C1 segment of cervical spinal cord (tissue), 14 donors: ENCODE data around the gene RMDN3.
A peak's percentile ranks its signal among the peaks of the same experiment; 100 is the strongest.

Experiments used
- DNase-seq, 14 donors: peaks; one replicate each; lab custom pipeline; 2025; lab: John Stamatoyannopoulos, UW

Gene RMDN3, protein sequence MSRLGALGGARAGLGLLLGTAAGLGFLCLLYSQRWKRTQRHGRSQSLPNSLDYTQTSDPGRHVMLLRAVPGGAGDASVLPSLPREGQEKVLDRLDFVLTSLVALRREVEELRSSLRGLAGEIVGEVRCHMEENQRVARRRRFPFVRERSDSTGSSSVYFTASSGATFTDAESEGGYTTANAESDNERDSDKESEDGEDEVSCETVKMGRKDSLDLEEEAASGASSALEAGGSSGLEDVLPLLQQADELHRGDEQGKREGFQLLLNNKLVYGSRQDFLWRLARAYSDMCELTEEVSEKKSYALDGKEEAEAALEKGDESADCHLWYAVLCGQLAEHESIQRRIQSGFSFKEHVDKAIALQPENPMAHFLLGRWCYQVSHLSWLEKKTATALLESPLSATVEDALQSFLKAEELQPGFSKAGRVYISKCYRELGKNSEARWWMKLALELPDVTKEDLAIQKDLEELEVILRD

DNA sequence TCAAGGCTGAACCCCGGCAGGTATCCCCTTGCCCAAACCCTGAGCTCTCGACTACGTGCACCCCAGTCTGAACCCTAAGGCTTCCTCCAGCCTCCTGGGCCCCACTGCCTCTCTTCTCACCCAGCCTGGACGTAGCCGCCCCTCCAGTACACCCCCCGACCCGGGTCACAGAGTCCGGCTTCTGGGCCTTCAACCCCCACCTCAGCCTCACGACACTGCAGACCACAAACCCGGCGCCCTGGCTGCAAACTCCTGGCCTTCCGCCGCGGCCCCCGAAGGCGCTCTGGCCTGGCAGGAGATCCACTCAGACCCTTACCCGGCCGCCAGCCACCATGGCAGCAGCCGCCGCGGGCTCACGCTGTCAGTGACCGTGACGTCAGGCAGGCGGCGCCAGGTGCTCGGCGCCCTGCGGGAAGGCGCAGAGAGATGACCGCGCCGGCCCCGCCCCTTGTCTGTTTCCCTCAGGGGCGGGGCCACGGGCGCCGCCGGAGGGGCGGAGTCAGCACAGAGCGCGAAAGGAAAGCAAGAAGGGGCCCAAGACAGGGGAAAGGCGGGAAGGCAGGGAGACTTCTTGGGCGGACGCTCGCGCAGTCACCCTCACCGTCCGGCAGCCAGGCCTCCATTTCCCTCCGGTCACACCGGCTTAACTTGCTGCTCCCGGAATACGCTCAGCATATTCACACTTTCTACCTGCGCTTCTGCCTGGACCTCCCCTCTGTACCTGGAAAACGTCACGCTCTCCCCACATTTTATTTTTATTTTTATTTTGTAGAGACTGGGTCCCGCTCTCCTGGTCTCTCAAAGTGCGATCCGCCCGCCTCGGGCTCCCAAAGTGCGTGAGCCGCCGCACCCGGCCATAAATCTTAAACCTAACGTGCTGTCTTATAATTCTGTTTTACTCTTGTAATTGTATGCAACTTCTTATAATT is at the start of gene RMDN3:
Gene RMDN3 (minus strand): TSS at position 372 of the 929 bp plus-strand sequence. CDS start 471 bp downstream, outside the sequence.
- peak; percentile 42 to 93 (median 85) for DNase-seq

GRCh38 chr15:40803688-40804087 is 48.6 kb upstream of the RMDN3 start:
- no peak for DNase-seq

- DNase-seq: no peak
Observed at GRCh38 chr15:40803076-40803475, 48.0 kb upstream of the RMDN3 start.

DNA sequence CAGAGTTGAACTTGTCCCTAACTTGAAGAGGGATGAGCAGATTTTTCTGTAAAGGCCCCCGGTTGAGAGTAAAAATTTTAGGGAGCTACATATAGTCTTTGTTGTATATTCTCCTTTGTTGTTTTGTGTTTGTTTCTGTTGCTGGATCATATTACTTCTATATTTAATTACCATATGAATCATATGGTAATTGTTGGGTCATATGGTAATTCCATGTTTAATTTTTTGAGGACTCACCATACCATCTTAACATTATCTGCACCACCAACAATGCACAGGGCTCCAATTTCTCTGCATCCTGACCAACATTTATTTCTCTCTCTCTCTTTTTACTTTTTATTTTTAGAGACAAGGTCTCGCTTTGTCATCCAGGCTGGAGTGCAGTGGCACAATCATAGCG is 44.5 kb upstream of the RMDN3 start:
- DNase-seq: no peak

DNA sequence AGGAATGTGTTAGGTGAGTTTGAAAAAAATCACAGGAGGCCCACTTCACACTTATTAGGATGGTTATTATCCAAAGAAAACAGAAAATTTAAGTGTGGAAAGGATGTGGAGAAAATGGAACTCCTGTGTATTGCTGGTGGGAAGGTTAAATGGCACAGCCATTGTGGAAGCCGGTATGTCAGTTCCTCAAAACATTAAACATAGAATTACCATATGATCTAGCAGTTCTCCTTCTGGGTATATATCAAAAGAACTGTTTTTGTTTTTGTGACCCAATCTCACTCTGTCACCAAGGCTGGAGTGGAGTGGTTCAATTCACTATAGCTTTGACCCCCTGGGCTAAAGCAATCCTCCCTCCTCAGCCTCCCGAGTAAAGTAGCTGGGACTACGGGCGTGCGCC is 41.5 kb upstream of the RMDN3 start:
- no peak for DNase-seq

- no peak for DNase-seq
Observed at GRCh38 chr15:40796041-40796440, 41.0 kb upstream of the RMDN3 start.

- DNase-seq: peak in 1 of 14 donors; percentile 35
Observed at GRCh38 chr15:40793216-40793989, 38.3 kb upstream of the RMDN3 start.

DNA sequence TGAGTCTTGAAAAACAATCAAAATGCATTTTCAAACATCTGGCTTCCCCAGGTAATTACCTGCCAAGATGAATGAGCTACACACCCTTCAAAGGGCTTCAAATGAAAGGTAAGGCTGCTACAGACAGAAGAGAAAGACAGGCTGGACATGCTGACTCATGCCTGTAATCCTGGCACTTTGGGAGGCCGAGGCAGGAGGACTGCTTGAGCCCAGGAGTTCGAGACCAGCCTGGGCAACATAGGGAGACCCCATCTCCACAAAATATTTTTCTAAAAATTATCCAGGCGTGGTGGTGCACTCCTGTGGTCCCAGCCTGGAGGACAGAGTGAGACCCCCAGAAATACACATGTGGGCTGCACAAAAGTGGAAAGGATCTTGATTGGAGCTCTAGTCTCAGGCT is 37.3 kb upstream of the RMDN3 start:
- DNase-seq: no peak

GRCh38 chr15:40790718-40791117 is 35.7 kb upstream of the RMDN3 start:
- no peak for DNase-seq

GRCh38 chr15:40789999-40790398 is 34.9 kb upstream of the RMDN3 start:
- DNase-seq: no peak

DNA sequence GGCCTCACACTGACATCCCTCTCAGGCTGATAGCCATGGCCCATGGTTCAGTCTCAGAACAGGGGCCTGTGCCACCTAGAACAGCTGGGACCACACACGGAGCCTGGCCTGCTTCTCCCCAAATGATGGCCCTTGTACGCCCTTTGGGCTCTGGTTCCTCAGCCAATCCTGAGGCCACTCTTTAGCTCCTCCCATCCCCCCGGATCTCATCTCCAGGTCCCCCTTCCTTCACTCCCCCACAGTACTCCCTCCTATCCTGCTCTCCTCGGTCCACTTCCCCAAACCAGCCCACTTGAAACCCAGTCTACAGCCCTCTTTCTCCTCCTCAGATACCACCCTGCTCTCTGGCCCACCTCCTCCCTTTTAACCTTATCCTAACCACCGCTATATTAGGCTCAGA is 34.1 kb upstream of the RMDN3 start:
- DNase-seq: no peak

- no peak for DNase-seq
Observed at GRCh38 chr15:40787991-40788390, 32.9 kb upstream of the RMDN3 start.

- peak in 1 of 14 donors; percentile 17 for DNase-seq
Observed at GRCh38 chr15:40787344-40787841, 32.3 kb upstream of the RMDN3 start.

DNA sequence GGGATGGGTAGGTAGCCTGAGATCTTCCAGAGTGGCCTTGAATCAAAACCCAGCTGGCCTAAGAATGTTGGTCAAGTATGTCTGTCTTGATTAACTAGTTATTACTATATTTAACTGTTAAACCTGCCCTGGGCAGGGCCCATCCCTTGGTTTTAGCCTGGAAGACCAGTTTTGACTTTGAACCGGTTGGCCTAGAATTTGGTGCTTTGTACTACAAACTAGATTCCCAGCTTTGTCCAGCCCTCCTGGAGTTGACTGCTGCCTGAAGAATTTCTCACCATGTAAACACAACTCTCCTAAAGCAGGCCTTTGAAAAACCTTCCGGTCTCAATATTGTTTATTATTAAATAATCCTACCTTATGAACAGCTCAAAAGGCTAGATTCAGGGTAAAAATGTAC is 30.8 kb upstream of the RMDN3 start:
- no peak for DNase-seq

DNA sequence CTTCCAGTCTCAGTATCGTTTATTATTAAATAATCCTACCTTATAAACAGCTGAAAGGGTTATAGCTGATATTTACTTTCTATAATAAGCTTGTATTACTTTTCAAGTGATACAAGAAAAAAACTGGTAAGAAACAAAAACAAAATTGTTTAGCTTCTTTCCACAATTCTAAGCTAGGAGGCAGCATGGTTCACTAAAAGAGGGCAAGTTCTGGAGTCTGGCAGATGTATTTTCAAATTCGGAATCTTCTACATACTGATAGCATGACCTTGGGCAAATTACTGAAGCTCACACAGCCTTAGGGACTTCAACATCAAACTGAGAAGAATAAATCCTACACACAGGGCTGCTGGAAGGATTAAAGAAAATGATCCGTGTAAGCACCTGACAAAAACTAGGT is 30.1 kb upstream of the RMDN3 start:
- no peak for DNase-seq

DNA sequence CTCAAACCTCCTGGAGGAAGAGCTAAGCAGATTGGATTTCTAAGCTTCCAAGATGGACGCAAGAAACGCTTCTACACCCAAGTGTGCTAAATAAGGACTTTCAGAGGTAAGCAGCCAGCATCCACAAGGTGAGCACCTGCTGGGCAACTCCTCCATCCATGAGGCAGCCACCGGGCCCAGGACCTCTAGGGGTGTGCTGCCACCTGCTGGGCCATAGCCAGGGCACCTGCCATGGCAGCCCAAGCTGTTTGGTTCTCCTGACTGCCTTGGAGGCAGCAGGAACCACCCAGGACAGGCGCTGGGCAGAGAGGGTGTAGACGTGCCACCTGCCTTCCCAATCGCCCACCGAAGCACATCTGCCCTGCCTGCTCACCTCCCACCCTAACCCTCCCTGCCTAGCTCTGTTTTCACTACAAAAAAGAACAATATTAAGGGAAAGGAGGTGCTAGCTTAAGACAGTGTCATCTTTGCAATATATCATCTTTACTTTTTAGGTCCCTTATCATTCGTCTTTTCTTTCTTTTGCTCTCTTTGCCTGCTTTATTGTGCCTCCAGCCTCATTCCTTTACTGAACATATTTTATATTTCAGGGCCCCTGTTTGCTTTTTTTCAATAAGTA is 27.7 kb upstream of the RMDN3 start:
- DNase-seq: peak in 2 of 14 donors; percentile 14 to 30

DNA sequence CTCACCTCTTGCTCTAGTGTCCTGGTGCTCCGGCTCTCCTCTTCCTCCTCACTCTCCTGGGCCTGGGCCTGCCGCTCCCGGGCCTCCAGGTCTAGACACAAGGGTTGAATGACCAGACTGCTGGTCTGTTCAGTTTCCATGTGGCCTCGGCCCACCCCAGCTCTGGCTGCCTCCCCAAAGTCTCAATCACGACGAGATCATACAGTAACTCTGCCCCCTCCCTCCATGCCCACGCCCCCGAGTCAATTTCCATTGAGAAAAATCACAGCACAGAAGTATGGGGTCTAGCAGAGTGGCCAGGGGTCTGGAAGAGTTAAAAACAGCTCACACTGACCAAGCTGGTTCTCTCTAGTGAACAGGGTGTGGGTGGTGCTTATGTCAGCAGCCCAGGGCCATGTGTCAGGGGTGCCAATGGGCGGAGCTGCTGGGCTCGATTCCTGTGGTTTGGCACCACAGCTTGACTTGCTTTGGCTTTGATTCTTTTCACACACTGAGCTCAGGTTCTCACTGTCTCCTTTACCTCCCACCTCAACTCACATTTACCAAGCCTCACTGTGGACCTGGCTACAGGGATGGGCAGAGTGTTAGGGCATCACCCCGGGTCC is 21.6 kb upstream of the RMDN3 start:
- no peak for DNase-seq

DNA sequence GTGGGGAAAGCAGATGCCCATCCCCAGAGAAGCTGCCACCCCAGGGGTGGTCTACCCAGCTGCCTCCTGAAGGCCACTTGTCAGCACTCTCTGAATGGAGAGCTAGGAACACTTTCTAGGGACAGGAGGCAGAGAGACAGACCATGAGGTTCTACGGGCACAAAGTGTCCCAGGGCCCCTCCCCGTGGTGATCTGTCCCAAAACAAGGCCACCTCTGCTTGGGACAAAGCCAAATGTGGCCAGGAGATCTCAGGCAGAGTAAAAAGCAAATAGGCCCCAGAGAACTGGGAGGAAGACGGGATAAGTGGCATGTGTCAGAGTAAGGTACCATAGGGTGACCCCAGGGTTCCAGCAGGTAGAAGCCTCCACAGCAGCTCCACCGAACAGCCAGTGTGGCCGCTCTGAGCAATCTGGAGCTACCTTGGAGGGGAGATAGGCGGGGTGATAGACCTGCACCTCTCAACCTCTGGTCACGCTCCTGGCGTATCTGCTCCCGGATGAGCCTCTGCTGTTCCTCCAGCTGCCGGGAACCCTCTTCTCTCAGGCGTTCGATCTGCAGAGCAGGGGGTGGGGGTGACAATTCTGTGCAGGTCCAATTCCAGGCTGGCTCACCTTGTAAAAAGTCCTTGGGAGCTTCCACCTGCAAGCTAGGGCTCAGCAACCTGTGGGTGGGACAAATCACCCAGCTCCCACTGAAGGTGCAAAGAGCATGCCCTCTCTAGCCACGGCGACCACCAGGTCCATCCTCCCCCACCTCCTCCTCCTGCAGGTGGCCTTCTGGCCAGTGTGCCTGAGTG is 20.9 kb upstream of the RMDN3 start:
- no peak for DNase-seq

DNA sequence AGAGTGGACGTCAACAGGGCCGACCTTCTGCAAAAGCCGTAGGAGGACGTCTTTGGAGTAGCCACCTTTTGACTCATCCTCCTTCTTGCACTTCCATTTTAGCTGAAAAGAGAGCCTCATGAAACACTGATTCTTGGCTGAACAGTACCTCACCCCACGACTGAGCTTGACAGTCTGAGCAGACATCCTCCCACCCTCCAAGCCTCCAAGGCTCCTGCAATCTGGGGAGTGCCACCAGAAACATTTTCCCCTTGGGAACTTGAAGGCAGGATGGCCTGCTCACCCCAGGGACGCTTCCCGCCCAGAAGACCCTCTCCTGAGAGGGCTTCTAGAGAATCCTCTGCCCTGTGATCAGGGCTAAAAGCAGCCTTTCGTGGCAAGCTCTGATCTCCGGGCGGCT is 20.0 kb upstream of the RMDN3 start:
- DNase-seq: no peak

DNA sequence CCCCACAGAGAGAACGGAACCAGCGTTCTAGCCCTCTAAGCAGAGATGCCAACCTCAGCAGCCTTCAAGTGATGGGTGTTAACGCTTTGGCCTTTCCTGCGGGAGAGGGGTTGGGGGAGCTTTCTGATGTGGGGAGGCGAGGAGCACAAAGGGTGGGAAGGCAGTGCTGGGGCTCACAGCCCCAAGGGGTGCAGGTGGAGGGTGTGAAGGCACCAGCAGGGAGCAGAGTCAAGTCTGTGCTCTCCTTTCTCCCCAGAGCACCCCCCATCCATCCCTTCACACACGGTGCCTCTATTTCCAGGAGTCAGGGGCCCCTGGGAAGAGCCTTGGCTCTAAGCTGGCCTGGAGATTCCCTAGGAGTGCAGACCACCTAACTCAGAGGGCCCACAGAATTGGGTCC is 18.8 kb upstream of the RMDN3 start:
- no peak for DNase-seq
